Stimulated activated CD4-positive, alpha-beta T cell treated with anti-CD3 and anti-CD28 coated beads, Interleukin-4, amount 100 ng/mL, for 4 hours (primary cell): ENCODE data around the gene SPAG17.

Source experiments
- DNase-seq, 2 experiments: peaks; one replicate each; pipeline ENCODE4 v3.0.0-alpha.2; 2020

The SPAG17 gene

GRCh38 chr1:118117521-118117920 lies 67.5 kb downstream of the SPAG17 start:
- DNase-seq: no peak

DNA sequence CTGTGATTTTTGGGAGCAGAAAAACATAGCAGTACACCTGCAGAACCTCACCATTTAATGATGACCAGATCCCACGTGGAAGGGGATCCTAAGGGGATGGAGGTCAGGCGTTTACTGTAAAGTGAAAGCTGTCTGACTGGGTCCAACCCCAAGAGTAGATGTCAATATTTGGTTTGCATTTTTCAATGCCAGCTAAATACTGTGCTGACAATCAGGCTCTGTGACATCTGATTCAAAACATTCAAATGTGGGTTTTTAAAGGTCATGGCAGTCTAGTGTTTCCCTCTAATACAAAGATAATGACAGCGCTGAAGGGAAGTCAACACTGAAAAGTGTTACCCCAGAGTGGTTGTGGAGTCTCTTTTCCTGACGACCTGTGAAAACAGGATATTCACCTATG lies 68.1 kb downstream of the SPAG17 start:
- DNase-seq: no peak

GRCh38 chr1:118116401-118116800 lies 68.6 kb downstream of the SPAG17 start:
- DNase-seq: no peak

DNA sequence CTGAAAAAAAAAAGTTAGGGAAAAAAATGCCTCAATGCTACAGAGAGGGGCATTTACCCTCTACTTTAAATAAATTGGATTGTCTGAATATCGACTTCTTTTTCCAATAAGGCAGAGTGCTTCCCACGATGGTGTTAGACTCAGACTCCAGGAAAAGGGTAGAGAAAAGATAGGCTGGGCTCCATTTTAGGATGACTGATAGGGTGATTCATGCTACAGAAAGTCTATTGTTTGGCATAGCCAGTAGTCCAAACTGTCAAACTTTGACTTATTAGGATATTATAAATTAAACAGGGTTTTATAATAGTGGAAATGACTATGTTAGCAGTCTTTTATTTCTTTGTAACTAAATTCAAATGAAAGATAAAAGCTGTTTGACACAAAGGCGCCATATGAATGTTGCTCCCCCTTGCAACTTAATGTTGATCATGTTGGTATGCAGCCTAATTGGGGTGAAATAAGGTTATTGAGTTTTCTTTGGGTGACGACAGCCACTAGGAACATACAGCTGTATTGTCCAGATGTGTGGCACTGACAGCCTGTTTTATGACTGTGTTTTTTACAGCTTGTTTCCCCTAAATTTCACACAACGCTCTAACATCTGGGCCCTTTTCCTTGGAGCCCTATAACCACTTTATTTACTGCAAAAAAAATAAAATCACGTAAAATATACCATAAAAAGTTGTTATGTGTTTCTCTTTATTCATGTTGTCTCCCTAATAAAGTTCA lies 69.3 kb downstream of the SPAG17 start:
- DNase-seq: no peak

GRCh38 chr1:118113261-118113660 lies 71.8 kb downstream of the SPAG17 start:
- DNase-seq: no peak

GRCh38 chr1:118110580-118110979 lies 74.4 kb downstream of the SPAG17 start:
- no peak for DNase-seq

- DNase-seq: no peak
These were observed 80.1 kb downstream of the SPAG17 start for GRCh38 chr1:118104951-118105350.

DNA sequence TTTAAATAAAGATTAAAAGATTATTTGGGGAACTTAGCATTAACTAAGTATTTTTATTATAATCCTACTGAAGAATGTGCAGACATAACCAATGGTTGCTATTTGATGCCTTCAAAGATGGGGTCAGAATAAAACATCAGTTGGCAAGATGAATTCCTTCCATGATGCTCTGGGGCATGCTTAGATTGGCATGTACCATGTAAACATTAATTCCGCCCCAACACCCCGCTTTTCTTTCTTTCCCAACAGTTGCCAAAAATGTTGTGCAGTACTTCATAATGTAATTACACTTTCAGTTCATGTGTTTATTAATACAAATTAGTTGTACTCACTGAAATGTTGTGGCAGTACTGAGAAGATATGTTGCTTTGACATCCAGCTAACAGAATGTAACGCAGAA lies 82.6 kb downstream of the SPAG17 start:
- DNase-seq: no peak

GRCh38 chr1:118101999-118102398 lies 83.0 kb downstream of the SPAG17 start:
- no peak for DNase-seq

- no peak for DNase-seq
These were observed 83.5 kb downstream of the SPAG17 start for GRCh38 chr1:118101515-118101844.

- no peak for DNase-seq
These were observed 84.1 kb downstream of the SPAG17 start for GRCh38 chr1:118100686-118101514.

DNA sequence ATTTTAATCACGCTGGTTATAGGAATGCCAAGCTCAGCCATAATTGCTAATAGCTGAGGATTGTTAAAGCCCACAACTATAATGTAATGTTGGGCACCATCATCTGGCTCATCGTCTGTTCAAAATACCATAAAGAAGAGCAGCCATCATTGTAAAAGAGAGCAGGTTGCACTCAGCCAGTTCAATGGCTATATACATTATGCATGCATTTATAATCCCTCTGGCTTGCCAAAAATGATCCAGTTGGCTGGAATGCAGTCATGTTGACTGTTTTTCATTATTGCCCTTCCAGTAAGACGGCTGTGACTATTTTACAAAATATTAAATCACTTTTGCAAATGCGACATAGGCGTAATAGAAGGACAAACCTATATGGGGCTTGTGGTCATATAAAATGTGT lies 85.3 kb downstream of the SPAG17 start:
- no peak for DNase-seq

DNA sequence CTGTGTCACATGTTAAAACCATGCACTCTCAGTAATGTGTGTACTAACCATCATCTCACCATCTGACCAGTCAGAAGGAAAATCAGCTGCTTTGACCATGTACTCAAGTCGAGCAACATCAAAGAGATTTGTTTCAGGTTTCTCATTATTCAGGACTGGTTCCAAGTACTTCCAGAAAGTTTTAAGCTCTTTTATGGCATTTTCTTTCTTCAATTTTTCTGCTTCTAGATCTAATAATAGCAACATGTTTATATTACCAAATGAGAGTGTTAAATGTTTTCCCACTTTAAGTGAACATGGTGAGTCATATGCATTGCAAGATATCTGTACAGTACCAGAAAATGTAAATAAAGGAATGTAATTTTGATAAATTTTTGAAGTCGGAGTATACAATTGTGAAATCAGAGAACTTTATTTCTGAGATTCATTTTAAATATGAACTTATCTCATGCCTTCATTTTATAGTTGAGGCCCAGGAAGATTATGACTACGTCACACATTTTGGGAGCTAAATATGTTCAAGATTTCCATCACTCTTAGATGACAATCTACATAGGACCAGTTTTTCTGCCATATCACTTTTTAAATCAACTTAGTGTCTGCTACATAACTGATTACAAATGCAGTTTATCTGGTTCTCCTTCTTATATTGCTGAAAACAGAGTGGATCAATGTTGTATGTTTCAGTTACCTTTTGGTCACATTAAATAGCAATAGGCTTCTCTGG lies 87.2 kb downstream of the SPAG17 start:
- DNase-seq: no peak

DNA sequence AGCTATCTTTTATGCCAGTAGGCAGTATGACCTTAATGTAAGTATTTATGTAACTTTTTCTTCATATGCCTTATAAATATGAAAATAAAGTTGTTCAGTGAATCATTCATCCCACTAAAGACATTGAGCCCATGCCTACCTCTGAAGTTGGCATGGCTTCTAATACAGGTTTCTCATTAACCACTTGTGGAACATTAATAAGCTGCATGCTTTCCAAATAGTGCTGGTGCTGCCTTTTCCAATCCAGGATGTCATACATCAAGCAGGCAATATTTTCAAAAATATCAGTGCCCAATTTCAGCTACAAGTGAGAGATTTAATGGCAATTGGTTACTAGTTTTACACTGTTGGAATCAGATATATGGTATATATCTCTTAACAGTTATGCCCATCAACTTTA lies 92.0 kb downstream of the SPAG17 start:
- no peak for DNase-seq

GRCh38 chr1:118090130-118090529 lies 94.9 kb downstream of the SPAG17 start:
- no peak for DNase-seq

GRCh38 chr1:118085365-118085764 lies 99.7 kb downstream of the SPAG17 start:
- DNase-seq: no peak

GRCh38 chr1:118084400-118084799 lies 100.6 kb downstream of the SPAG17 start:
- DNase-seq: no peak

DNA sequence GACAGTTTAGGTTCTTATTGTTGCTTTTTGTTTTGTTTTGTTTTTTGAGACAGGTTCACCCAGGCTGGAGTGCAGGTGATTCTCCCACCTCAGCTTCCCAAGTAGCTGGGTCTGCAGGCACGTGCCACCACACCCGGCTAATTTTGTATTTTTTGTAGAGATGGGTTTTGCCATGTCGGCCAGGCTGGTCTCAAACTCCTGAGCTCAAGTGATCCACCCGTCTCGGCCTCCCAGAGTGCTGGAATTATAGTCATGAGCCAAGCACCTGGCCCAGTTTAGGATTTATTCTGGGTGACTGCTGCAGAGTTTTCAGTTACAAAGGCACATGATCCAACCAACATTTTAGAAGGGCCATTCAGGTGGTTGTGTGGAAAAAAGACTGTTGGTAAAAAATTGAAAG lies 102.0 kb downstream of the SPAG17 start:
- DNase-seq: no peak

DNA sequence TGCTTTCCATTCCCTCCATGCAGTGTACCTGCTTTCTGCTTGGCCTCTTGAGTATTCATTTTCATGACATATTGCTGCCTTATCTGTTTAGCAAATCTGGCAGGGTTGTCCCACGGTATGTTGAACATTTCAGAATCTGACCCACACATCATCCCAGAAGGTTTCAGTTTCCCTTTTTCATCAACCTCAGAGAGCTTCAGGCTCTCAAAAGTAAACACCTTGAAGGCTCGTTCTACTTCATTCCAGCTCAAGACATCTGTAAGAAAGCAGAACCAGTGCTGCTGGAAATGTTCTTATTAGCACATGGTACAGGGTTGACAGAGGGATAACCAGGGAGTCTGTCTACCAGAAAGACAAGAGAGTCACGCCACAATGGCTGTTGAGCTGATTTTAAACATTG lies 103.6 kb downstream of the SPAG17 start:
- no peak for DNase-seq

GRCh38 chr1:118077331-118078045 lies 107.5 kb downstream of the SPAG17 start:
- no peak for DNase-seq

DNA sequence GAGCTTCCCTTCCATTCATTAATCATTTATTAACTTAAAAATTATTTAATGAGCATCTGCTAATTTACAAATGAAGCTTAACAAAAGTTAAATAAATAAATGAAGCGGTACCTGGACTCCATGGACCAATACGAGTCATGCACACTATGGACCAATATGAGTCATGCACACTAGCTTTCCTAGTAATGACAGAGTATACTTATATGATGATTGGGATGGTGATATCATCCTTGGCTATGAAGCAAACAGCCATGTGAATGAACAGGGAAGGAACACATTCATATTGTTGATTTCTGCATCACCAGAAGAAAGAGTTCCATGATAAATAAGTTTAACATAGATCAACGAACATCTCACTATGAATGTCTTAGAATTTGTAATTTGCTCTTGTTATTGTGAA lies 109.9 kb downstream of the SPAG17 start:
- DNase-seq: no peak

DNA sequence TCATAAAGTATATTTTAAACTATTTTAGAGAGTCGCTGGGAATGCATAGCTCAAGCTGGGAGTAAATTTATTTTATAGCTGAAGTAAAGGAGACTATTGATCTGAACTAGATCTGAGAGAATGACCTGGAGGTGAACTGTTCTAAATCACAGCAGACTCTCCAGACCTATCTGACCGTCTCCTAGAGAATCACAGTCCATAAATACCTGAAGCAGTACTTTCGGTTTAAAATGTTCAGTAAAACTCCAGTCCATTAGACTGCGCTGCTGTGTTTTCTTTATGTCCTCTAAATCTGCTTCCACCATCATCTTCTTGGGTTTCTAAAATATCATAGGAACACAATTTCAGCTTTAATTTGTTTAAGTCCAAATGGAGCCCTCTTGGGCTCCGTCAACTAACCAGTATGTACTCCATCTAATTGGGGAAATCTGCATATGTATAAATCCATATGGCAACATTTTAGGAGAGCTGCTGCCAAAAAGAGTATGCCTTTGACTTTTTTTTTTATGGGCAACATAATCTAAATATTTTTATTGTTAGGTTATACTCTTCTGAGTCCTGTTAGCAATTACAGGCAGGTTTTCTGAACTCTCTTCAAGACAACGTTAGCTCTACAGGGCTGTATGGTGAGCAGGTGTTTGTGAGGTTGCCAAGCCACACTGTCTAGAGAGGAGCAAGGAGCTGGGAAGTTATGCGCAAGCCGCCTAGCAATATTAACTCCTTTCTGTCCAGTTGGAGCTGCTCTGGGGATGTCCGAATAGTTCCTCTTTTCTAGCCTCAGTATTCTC lies 111.2 kb downstream of the SPAG17 start:
- no peak for DNase-seq
